H1 (cell line): ENCODE measurements around the gene PTPRD. TPM values are rescaled to one million over a fixed set of nuclear protein-coding genes. Genes with fewer than 3 reads are reported as not detected.

Experiments used
- ASH2L ChIP-seq: fragments of 200-600, 300-600 bp; sonication (generic); IDR thresholded peaks from one replicate; pipeline ENCODE4 v1.7.1; 2017; ENCODE audit warnings: low read length
- CEBPB ChIP-seq: IDR thresholded peaks from 2 replicates; pipeline ENCODE4 v1.6.1; 2012; ENCODE audit warnings: low read depth, low read length
- polyA plus RNA-seq, 7 experiments: library from polyadenylated mRNA; depleted of rRNA in 3 of 7; stranded (reverse) in 5 of 7; unstranded in 2 of 7; fragments of >200 nt in 5 of 7; fragments of 200-250 nt in 2 of 7; gene quantifications; 1 replicate in 5 of 7; 2 replicates in 1 of 7; 4 replicates in 1 of 7; pipeline versions ENCODE4 v1.2.1 to v1.2.3, GENCODE V29; 2011 to 2013; ENCODE audit warnings: missing spikeins in 2 of 7, mixed read lengths in 2 of 7
- total RNA-seq: library from RNA; stranded (reverse); fragmentation: NEBNext Ultra II Directional; extraction: Animal tissue kit (Norgen Biotek cat#: 25700); gene quantifications from 2 replicates; pipeline ENCODE4 v1.2.1, GENCODE V29; 2021

PTPRD gene
- total and polyA plus RNA-seq, 2 of the 8 experiments (the other 6 are each of a cell fraction or from before 2014, with no cell fraction given) = 17.2 to 77.0 TPM

- TF ChIP-seq CEBPB (no peak), ASH2L (no peak)
Measured at GRCh38 chr9:10212702-10213101, 400.1 kb downstream of the PTPRD start (continued).
